NOMO-1 treated with DMSO at 0.1 percent for 48 hours (cell line): ENCODE measurements around the gene FCER2.
A peak's percentile ranks its signal among the peaks of the same experiment; 100 is the strongest.
"Not testable (repeated sequence)": the region's sequence is repeated elsewhere in the genome, so short reads cannot be mapped to it uniquely, and the experiment has no call there.

ENCODE experiments used
- DNase-seq: peaks from one replicate; lab custom pipeline; 2025; ENCODE audit not compliant: unreplicated experiment; lab: John Stamatoyannopoulos, UW

The FCER2 gene

DNA sequence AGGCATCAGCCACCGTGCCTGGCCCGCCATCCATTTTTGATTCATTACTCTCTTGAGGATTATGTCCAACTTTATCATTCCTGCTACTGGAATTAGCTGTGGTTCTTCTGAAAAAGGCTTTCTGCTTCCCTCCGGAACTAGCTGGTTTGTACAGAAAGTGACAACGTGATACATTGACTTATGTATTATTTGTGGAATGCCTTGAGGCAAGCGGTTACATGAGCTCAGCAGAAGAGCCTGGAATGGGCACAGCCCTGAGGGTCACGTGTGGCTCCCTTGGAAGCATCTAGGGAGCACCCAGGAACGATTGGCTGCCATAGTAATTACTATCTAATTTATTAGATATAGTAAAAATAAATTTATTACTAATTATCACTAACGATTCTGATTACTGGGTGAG, 47.5 kb downstream of the FCER2 start:
- no peak for DNase-seq

DNA sequence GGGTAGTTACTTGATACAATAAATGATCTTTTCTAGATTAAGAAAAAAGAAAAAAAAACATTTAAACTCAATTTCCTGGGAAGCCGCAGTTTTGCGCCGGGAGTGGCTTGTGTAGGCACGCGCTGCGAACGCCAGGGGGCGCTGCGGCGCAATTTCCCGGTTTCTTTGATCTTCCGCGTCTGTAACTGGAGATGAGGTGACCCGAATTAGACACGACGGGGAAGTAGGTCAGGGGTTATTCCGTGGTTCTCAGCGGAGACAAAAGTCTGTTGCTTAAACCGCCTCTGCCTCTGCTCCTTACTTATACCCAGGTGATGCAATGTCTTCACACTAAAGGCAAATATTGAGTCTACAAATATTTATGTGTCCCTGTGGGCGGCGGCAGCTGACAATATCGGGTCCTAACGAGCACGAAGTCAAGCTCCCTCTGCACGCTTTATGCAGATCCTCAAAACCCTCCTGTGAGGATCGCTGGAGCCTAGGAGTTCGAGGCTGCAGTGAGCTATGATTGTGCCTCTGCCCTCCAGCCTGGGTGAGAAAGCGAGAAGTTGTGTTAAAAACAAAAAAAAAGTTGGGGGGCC, 49.8 kb downstream of the FCER2 start:
- DNase-seq, result peak; percentile 100

DNA sequence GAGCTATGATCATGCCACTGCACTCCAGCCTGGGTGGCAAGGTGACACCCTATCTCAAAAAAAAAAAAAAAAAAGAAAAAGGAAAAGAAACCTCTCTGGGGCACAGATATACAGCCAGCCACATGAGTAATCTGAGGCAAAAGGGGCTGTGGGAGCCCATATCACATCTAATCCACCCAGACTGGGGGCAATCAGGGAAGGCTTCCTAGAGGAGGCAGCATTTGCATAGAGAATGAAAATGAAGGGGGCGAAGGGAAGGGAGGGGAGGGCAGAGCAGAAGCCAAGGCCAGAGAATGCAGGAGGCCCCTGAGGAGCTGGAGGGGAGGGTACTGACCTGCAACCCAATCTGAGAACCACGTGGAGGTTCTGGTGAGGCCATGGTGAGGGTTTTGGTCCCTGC, 51.8 kb downstream of the FCER2 start:
- DNase-seq, result no peak

DNA sequence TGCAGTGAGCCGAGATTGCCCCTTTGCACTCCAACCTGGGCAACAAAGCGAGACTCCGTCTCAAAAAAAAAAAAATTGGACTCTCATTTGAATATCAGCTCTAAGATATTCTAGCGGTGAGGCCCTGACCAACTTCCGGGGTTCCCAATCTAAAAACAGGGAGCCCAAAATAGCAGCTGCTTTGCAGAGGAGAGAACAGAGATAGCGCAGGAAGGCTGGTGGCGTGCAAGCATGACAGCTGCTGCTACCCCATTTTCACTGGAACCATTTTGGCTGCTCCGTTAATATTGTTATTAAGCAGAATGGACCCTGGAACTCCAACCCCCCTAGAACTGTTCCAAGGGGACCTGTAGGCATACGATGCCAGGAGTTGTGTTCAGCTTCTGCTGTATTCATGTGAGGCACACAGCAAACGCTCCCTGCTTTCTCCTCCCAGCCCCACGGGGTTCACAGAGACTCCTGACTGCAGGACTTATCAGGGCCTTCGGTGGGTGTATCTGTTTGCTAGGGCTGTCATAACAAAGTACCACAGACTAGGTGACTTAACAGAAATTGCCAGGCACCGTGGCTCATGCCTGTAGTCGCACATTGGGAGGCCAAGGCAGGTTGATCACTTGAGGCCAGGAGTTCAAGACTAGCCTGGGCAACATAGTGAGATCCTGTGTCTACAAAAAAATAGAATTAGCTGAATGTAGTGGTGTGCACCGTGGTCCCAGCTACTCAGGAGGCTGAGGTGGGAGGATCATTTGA, 53.5 kb downstream of the FCER2 start:
- DNase-seq, result no peak

DNA sequence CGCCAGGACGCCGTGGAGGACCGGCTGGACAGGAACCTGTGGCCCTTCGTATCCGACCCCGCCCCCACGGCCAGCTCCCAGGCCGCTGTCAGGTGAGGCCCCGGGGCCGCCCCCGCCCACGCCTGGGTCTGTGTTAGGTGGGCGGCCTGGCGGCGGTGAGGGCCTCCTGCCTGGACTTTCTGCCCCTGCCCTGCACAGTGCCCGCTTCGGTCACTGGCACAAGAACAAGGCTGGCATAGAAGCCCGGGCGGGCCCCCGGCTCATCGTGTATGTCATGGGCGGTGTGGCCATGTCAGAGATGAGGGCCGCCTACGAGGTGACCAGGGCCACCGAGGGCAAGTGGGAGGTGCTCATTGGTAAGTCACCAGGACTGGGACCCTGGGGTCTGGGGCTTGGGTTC, 54.8 kb downstream of the FCER2 start:
- no peak for DNase-seq

DNA sequence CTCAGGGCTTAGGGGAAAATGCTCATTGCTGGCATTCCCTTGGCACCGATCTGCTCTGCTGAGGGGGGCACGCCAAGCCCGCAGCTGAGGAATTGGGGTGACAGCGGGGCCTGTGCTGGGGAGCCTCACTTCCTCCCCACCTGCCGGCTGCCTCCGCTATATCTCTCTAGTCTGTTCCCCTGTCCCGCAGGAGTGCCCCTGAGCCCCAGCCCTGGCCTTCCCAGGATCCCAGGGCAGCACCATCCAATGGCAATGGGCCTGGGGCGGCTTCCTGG, 55.6 kb downstream of the FCER2 start:
- DNase-seq, result no peak

DNA sequence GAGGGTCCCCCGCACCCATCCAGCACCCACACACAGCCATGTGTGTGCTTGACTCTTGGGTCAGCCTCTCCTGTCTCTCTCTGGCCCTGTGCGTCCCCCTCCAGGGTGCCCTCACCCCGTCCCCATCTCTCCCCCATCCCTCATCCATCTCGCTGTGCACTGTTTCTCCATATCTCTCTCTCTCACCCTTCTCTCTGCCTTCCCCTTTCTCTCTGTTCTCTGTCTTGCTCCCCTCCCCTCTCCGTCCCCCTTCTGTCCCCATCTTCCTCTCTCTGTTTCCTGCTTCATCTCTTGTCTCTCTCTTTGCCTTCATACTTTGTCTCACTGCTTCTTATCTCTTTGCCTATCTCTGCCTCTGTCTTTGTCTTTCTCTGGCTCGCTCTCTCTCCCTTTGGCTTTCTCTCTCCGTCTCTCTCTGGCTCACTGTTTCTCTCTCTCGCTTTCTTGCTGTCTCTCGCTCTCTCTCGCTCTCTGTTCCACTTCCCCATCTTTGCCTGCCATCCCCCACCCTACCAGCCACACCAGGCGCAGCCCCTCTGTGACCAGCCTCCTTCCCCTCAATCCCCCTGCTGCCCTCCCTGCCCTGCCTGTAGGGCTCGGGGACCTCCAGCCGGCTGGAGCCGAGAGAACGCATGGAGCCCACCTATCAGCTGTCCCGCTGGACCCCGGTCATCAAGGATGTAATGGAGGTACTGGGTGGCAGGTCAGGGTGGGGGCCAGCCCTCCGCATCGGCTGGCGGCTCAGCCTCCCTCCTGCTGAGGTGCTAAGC, 56.1 kb downstream of the FCER2 start:
- DNase-seq, result peak; percentile 72

DNA sequence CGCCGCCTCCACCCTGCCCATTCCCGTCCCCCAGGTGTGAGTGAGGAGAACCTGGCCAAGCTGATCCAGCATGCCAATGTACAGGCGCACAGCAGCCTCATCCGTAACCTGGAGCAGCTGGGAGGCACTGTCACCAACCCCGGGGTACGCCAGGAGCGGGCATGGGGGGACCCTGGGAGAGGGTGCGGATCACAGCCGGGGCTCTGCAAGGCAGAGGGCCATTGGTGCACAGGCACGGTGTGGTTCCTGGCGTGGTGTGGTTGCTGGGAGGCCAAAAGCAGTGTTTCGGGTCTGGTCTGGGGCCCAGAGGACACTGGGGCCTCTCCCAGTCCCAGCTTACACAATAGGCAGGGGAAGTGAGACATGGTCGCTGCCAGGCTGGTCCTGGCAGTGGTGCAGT, 56.8 kb downstream of the FCER2 start:
- DNase-seq, result peak; percentile 81

DNA sequence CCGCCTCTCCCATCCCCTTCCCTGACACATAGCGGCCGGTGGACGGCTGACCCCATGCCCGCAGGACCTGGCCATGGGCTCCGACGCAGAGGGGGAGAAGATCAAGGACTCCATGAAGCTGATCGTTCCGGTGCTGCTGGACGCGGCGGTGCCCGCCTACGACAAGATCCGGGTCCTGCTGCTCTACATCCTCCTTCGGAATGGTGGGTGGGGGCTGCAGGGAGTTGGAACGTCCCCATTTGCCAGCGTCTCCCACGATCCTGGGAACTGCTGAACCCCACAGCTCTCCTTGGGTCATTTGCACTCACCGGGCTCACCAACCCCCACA, 57.4 kb downstream of the FCER2 start:
- no peak for DNase-seq

DNA sequence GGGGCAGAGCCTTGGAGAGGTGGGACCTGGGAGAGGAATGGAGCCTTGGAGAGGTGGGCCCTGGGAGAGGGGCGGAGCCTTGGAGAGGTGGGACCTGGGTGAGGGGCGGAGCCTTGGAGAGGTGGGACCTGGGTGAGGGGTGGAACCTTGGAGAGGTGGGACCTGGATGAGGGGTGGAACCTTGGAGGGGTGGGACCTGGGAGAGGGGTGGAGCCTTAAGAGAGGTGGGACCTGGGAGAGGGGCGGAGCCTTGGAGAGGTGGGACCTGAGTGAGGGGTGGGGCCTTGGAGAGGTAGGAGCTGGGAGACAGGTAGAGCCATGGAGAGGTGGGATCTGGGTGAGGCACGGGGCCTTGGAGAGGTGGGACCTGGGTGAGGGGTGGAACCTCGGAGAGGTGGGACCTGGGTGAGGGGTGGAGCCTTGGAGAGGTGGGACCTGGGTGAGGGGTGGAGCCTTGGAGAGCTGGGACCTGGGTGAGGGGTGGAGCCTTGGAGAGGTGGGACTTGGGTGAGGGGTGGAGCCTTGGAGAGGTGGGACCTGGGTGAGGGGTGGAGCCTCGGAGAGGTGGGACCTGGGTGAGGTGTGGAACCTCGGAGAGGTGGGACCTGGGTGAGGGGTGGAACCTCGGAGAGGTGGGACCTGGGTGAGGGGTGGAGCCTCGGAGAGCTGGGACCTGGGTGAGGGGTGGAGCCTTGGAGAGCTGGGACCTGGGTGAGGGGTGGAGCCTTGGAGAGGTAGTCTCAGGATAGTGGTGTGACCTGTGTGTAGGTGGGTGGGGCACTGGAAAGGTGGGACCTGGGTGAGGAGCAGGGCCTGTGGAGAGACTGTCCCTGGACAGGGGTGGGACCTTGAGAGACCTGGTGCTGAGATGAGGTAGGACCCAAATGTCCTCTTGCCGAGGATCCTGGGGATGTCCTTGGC, 58.0 kb downstream of the FCER2 start:
- not testable (repeated sequence) for DNase-seq

DNA sequence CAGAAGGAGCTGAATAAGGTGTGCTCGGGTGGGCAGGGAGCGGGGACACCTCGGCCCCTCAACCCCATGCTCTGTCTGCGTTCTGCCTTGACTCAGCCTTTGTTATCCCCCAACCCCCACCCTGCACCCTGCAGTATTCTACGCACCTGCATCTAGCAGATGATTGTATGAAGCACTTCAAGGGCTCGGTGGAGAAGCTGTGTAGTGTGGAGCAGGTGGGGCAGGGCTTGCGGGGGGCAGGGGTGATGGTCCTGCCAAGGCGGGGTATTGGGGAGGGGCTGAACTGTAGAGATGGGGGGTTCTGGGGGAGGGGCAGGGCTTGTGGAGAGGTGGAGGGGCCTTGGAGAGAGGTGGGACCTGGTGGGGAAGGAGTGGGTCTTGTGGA, 58.9 kb downstream of the FCER2 start:
- DNase-seq, result no peak

DNA sequence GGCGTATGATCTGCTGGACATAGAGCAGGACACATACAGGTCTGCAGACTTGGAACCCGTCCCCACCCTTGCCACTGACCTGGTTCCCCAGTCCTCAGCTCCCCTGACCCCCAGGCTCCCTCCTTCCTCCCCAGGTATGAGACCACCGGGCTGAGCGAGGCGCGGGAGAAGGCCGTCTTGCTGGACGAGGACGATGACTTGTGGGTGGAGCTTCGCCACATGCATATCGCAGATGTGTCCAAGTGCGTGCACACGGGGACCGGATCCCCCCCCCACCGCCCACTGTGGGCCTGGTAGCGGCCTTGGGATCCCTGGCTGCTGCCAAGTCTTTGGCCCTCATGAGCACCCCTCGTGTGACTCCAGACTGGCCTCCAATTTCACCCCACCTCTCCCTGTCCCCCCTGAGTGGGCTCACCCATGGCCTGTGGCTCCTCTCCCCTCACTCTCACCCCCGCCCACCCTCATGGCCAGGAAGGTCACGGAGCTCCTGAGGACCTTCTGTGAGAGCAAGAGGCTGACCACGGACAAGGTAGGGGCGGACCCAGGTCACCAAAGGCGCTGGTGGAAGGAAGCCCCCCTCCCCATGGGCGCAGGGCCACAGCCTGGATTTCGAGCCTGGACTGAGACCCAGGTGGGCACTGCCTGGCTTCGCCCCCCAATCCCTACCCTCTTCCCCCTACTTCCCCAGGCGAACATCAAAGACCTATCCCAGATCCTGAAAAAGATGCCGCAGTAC, 59.5 kb downstream of the FCER2 start:
- DNase-seq, result no peak

DNA sequence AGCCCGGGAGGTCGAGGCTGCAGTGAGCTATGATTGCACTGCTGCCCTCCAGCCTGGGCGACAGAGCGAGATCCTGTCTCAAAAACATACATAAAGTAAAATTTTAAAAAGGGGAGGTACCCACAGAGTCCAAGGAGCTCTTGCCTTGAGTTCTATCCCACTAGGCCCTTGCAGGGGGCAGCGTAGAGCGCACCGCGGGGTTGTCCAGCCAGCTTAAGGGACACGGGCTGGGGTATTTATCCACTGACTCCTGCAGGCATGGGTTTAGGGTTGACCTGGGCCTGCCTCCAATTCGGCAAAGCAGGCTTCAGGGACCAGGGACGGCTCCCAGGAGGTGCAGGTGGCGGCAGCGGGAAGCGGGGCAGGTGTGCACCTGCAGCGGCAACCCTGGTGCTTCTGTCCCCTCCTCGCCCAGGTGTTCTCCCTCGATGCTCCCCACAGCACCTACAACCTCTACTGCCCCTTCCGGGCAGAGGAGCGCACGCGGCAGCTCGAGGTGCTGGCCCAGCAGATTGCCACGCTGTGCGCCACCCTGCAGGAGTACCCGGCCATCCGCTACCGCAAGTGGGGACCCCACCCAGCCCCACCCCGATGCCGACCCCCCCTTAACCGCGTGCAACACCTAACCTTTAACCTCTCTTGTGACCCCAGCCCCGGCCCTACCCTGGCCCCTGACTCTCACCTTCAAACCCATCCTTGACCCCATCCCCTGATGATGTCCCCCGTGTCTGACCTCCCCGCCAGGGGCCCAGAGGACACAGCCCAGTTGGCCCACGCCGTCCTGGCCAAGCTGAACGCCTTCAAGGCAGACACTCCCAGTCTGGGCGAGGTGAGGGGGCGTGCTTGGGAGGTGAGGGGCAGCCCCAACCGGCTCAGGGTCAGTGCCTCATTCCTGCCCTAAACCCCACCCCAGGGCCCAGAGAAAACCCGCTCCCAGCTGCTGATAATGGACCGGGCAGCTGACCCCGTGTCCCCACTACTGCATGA, 60.3 kb downstream of the FCER2 start:
- DNase-seq, result no peak

DNA sequence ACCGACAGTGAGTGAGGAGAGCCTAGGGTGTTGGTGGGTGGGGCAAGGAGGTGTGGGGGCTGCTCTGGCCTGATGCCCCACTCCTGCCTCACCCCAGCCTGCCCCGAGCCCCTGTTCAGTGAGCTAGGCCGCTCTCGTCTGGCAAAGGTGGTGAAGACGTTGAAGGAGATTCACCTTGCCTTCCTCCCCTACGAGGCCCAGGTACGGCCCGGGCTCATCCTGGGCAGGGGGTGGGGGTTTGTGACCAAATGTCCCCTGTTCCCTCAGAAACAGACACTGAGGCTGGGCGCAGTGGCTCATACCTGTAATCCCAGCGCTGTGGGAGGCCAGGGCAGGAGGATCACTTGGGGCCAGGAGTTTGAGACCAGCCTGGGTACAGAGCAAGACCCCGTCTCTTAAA, 61.1 kb downstream of the FCER2 start:
- DNase-seq, result no peak

DNA sequence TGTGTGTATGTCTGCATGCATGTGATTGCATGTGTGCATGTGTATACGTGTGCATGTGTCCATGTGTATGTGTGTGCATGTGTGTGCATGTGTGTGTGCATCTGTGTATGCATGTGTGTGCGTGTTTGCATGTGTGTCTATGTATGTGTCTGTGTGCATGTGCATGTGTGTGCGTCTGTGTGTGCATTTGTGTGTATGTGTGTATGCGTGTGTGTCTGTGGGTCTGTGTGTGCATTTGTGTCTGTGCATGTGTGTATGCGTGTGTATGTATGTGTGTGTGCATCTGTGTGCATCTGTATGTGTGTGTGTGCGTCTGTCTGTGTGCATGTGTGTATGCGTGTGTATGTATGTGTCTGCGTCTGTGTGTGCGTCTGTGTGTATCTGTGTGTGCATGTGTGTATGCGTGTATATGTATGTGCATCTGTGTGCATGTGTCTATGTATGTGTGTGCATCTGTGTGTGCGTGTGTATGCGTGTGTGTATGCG, 62.0 kb downstream of the FCER2 start:
- DNase-seq, result no peak

DNA sequence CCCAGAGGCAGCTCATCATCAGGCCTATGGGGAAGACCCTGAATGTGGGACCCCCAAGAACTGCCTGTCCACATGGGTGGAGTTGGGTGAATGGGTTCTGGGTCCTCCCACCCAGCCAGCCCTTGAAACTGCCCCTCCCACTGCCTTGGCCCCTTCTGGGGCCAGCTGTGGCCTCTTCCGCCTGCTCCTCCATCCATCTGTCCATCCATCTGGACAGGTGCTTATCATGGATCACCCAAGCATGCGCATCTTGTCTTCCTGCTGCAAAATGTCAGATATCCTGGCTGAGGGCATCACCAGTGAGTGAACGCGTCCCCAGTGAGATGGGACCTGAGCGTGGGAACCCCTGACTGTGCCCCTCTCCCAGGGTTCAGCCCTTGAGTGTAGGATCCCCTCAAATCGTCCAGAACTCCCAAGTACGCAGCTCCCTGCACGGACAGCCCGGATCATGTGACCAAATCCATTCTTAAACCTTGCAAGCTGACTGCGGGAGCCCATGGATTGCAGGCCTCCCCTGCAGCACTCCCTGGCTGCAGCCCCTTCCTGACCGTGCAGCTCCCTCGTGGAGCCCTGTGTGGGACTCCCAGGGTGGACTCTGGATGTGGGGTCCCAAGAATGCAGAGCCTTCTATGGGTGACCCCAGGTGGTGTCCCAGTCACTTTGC, 63.0 kb downstream of the FCER2 start:
- no peak for DNase-seq
